ENCODE data around the gene RPS21.

RPS21 gene

GRCh38 chr20:62376112-62377063, 10.5 kb upstream of the RPS21 start:
- no peak for FAIRE-seq
- peak; percentile 84 for DNase-seq (ENCODE audit: insufficient read length, low spot score)

- peak; percentile 70 for FAIRE-seq
- no peak for DNase-seq (ENCODE audit: insufficient read length, low spot score)
Measured at GRCh38 chr20:62377064-62377461, 9.8 kb upstream of the RPS21 start.

GRCh38 chr20:62377615-62378178, 9.2 kb upstream of the RPS21 start:
- no peak for DNase-seq (ENCODE audit: insufficient read length, low spot score)
- FAIRE-seq, result no peak

- DNase-seq (ENCODE audit: insufficient read length, low spot score) (no peak), FAIRE-seq (no peak)
Measured at GRCh38 chr20:62378215-62378614, 8.7 kb upstream of the RPS21 start.

- FAIRE-seq (no peak), DNase-seq (ENCODE audit: insufficient read length, low spot score) (no peak)
Measured at GRCh38 chr20:62381202-62381797, 5.6 kb upstream of the RPS21 start.

GRCh38 chr20:62381842-62382241, 5.1 kb upstream of the RPS21 start:
- FAIRE-seq (peak; percentile 100), DNase-seq (ENCODE audit: insufficient read length, low spot score) (no peak)

- DNase-seq (ENCODE audit: insufficient read length, low spot score) (peak; percentile 99), FAIRE-seq (no peak)
Measured at GRCh38 chr20:62382306-62383198, 4.4 kb upstream of the RPS21 start.

DNA sequence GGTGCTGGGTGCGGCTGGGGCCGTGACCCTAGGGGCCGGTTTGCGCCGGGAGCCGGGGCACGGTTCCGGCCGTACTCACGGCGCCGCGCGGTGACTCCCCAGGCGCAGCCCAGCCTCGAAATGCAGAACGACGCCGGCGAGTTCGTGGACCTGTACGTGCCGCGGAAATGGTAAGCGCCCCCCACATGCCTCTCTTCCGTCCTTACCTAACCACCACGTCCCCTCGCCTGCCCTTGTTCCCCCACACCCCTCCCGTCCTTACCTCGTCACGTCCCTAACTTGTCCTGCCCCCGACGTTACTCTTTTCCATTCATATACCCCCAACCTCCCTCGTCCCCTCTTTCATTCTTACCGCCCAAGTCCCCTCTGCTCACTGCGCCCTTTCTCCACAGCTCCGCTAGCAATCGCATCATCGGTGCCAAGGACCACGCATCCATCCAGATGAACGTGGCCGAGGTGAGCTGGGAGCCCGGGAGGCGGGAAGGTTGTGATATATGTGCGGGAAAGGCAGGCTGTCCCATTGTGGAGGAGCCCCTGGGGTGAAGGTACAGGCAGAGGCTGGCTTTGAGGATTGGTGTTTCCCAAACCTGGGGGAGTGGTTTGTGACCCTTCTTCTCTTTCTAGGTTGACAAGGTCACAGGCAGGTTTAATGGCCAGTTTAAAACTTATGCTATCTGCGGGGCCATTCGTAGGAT, 463 bp downstream of the RPS21 start:
- no peak for DNase-seq (ENCODE audit: insufficient read length, low spot score)
- FAIRE-seq, result no peak

- no peak for DNase-seq (ENCODE audit: insufficient read length, low spot score)
- FAIRE-seq, result peak; percentile 84
Measured at GRCh38 chr20:62387933-62388635, 1.2 kb downstream of the RPS21 start.

DNA sequence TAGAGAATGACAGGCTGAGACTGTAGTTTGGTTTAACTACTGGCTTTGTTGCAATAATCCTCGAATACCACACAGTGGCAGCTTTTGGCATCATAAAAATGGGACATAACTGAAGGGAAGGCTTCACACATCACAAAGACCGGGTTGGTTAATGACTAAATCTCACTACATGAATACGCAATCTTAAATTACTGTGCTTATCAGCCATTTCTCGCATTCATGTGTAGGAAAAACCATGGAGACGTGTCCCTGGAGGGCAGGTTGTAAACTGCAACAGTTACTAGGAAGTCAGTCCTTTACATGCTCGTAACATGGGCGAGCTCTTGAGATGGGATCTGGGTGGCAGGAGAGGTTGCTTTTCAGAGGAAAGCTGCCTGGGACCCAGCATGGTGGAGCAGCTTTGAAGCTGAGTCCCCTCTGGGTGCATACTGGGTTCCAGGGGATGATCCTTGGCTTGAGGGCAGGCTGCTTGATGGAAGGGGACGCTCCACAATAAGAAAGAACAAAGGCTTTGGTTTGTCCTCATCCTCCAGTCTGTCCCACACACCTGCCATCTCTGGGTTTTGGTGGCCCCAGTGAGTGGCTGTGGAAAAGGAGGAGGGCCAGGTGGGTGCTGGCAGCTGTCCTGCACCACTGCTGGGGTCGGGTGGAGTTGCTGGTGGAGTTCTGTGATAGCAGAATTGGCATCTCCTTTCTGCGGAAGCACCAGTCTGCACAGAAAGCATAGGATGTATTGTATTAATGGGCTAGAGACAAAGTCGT, 2.1 kb downstream of the RPS21 start:
- FAIRE-seq (no peak), DNase-seq (ENCODE audit: insufficient read length, low spot score) (no peak)

DNA sequence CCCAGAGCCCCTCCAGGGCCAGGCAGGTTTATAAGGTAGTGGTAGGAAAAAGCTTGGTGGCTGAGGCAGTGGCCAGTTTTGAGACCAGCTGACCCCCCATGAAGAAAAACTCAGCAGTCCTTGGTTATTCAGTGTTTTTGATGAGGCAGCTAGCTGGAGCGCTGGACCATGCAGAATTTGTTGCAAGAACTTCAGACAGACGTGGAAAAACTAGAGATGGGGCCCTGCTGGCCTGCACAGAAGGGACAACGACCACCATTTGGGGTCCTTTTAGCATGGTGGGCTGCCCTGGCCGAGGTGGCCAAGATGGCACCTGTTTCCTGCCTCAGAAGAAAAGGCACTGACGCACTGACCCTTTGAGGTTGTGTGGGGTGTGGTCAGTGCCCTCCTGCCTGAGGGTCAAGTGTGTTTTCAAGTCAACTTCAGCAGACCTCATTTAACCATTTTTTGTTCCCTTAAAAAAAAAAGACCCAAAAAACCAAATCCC, 2.7 kb downstream of the RPS21 start:
- no peak for DNase-seq (ENCODE audit: insufficient read length, low spot score)
- no peak for FAIRE-seq

- FAIRE-seq (no peak), DNase-seq (ENCODE audit: insufficient read length, low spot score) (no peak)
Measured at GRCh38 chr20:62390317-62391164, 3.6 kb downstream of the RPS21 start.

GRCh38 chr20:62391165-62392076, 4.5 kb downstream of the RPS21 start:
- peak; percentile 40 for FAIRE-seq
- DNase-seq (ENCODE audit: insufficient read length, low spot score), result no peak

DNA sequence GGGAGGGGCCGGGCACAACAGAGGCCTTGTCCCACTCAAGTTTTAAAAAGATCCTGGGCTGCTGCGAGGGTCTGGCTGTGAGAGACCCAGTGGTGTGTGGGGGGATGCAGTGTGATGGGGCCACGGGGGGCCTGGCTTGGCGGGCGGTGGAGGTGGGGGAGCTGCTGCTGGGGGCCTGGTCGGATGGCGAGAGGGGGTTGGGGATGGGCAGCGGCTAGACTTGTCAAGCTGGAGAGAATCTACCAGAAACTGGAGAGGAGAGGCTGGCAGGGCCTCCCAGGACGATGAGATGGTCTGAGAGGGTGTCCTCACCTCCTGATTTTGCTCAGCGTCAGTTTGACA, 5.1 kb downstream of the RPS21 start:
- DNase-seq (ENCODE audit: insufficient read length, low spot score) (no peak), FAIRE-seq (no peak)

- FAIRE-seq (peak; percentile 49), DNase-seq (ENCODE audit: insufficient read length, low spot score) (no peak)
Measured at GRCh38 chr20:62392621-62393334, 5.9 kb downstream of the RPS21 start.

GRCh38 chr20:62393335-62393665, 6.4 kb downstream of the RPS21 start:
- DNase-seq (ENCODE audit: insufficient read length, low spot score) (no peak), FAIRE-seq (no peak)

Data from HTR-8/SVneo (cell line).